Measurements from ENCODE around the gene ALDH7A1.

DNA sequence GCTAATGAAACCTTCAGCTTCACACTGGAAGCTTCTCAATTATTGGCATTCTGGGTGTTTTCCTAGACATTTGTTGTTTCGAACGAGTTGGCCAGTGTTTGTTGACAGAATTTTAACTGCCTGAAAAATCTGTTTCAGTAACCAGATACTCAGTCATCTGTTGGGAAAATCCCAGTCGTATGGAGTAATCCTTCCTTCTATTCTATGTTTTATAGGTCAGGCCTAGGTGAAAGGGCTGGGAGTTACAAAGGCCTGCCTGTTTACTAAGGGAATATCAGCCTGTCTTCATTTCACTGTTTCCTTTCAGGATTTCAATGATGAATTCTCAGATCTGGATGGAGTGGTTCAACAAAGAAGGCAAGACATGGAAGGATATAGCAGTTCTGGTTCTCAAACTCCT, 111.9 kb downstream of the ALDH7A1 start:
- TF ChIP-seq POLR2A (IDR thresholded peaks at IDR 0.05) = no peak
- TF ChIP-seq CTCF (IDR thresholded peaks at IDR 0.05 in 4 of 5, conservative IDR thresholded peaks at IDR 0.05 in 1 of 5) = no peak
